ENCODE results near the gene GRIK2. TPM values are rescaled to one million over a fixed set of nuclear protein-coding genes. Genes with fewer than 3 reads are reported as not detected.
"Not testable (repeated sequence)": the region's sequence is repeated elsewhere in the genome, so short reads cannot be mapped to it uniquely, and the experiment has no call there.

The GRIK2 gene
- total RNA-seq, 1 donor from 2014 or later: 0.11 TPM

DNA sequence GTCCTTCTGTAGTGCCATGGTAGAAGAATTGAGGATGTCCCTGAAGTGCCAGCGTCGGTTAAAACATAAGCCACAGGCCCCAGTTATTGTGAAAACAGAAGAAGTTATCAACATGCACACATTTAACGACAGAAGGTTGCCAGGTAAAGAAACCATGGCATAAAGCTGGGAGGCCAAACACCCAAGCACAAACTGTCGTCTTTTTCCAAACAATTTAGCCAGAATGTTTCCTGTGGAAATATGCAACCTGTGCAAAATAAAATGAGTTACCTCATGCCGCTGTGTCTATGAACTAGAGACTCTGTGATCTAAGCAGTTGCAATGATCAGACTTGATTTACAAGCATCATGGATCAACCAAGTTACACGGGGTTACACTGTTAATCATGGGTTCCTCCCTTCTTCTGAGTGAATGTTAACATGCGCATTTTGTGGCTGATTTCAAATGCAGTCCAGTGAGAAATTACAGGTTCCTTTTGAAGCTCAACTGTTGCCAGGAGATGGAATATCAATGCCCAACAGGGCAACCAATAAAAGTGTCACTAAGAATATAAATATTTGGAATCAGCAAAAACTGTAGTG, 674.9 kb downstream of the GRIK2 start:
- intact Hi-C loops (cut with micrococcal nuclease): no loop called here
- H3K4me3 Mint-ChIP-seq: no peak overlapping the region
- H3K9me3 Mint-ChIP-seq: no peaks in the 10 kb centered on the region
- TF ChIP-seq, protein P1, sequence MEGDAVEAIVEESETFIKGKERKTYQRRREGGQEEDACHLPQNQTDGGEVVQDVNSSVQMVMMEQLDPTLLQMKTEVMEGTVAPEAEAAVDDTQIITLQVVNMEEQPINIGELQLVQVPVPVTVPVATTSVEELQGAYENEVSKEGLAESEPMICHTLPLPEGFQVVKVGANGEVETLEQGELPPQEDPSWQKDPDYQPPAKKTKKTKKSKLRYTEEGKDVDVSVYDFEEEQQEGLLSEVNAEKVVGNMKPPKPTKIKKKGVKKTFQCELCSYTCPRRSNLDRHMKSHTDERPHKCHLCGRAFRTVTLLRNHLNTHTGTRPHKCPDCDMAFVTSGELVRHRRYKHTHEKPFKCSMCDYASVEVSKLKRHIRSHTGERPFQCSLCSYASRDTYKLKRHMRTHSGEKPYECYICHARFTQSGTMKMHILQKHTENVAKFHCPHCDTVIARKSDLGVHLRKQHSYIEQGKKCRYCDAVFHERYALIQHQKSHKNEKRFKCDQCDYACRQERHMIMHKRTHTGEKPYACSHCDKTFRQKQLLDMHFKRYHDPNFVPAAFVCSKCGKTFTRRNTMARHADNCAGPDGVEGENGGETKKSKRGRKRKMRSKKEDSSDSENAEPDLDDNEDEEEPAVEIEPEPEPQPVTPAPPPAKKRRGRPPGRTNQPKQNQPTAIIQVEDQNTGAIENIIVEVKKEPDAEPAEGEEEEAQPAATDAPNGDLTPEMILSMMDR (IDR thresholded peaks at IDR 0.05): no peak
- DNase-seq (no peak), ATAC-seq (ENCODE audit: low read depth) (no peak)
- H3K27me3 Mint-ChIP-seq: no peaks in the 10 kb centered on the region
- H3K27ac Mint-ChIP-seq: no peak overlapping the region
- POLR2A ChIA-PET: no interaction called here
- no peaks in the 10 kb centered on the region for H3K4me1 Mint-ChIP-seq
- no peaks in the 10 kb centered on the region for H3K36me3 Mint-ChIP-seq (ENCODE audit: low read depth)
- CTCF ChIA-PET: no interaction called here

DNA sequence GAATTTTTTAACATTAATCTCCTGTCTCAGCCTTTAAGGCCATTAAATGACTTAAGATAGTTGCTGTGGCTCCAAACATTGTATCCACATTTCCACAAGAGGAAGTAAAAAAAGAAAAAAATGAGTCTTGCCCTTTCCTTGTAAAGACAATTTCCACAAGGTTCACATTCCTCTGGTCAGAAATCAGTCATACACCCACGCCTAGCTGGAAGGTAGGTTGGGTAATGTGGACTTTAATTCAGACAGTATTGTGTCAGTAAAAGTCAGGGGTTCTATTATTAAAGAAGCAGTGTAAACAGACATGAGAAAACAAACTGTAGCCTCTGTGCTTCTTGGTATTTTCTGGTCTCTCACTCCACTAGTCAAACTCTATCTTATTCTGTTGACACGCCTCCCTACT, 682.0 kb downstream of the GRIK2 start:
- TF ChIP-seq, protein P1 (IDR thresholded peaks at IDR 0.05): no peak
- H3K36me3 Mint-ChIP-seq (ENCODE audit: low read depth): no peaks in the 10 kb centered on the region

DNA sequence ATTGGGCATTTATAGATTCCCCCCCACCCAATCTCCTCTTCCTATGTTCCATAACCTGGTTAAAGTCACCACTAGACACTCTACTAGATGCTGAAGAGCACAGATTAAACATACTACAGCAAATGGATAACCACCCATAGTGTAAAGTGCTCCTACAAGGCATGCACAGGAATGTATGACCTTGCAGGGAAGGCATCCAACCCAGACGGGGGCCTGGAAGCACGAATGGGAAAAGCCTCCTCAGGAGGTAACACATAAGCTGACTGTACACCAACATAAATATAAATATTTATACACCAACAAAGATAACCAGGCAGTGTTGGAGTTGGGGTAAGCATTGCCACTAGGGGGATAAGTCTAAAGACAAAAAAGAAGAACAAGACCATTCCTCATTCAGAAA, 691.7 kb downstream of the GRIK2 start:
- Mint-ChIP-seq H3K9me3 (peaks cover 3% of the 10 kb centered on the region), H3K36me3 (ENCODE audit: low read depth) (no peaks in the 10 kb centered on the region), H3K27me3 (no peaks in the 10 kb centered on the region), H3K27ac (no peak overlapping the region), H3K4me1 (no peaks in the 10 kb centered on the region), H3K4me3 (no peak overlapping the region)
- TF ChIP-seq, protein P1 (IDR thresholded peaks at IDR 0.05): no peak
- DNase-seq (no peak), ATAC-seq (ENCODE audit: low read depth) (no peak)
- ChIA-PET POLR2A (no interaction called here), CTCF (no interaction called here)
- intact Hi-C loops (cut with micrococcal nuclease): no loop called here

More for the DNA sequence above, 682.0 kb downstream of the GRIK2 start:
- no peak overlapping the region for H3K4me3 Mint-ChIP-seq
- peaks cover 12% of the 10 kb centered on the region for H3K9me3 Mint-ChIP-seq
- no peaks in the 10 kb centered on the region for H3K4me1 Mint-ChIP-seq
- POLR2A ChIA-PET: no interaction called here
- DNase-seq: no peak
- CTCF ChIA-PET: no interaction called here
- intact Hi-C loops (cut with micrococcal nuclease): no loop called here
- H3K27me3 Mint-ChIP-seq: no peaks in the 10 kb centered on the region
- ATAC-seq (ENCODE audit: low read depth): no peak
- no peak overlapping the region for H3K27ac Mint-ChIP-seq

DNA sequence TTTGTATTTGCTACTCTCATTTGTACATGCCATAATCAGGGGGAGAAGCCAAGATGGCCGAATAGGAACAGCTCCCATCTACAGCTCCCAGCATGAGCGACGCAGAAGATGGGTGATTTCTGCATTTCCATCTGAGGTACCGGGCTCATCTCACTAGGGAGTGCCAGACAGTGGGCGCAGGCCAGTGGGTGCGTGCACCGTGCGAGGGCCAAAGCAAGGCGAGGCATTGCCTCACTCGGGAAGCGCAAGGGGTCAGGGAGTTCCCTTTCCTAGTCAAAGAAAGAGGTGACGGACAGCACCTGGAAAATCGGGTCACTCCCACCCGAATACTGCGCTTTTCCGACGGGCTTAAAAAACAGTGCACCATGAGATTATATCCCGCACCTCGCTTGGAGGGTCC, 694.7 kb downstream of the GRIK2 start:
- ATAC-seq (ENCODE audit: low read depth); DNase-seq; H3K27ac Mint-ChIP-seq; CTCF ChIA-PET; H3K36me3 Mint-ChIP-seq (ENCODE audit: low read depth); H3K4me3 Mint-ChIP-seq; H3K9me3 Mint-ChIP-seq; intact Hi-C loops (cut with micrococcal nuclease); POLR2A ChIA-PET; H3K4me1 Mint-ChIP-seq; H3K27me3 Mint-ChIP-seq: not testable (repeated sequence)

DNA sequence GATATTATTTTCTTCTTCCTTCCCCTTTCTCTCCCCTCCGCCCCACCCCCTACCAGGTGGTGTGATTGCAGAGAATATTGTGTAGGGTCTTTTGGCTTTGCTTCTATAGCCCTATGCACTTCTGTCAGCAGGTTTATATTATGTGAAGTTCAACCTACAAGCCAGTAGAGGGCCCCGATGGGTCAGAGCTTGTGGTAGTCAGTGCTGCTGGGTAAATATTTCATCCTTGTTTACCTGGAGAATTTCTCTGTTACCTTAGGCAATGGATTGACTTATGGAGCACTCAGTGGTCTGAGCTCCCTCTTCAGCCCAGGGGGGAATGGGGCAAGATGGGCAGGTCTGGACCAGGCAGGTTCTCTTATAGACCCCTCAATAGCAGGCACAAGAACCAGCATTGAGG, 720.9 kb downstream of the GRIK2 start:
- no peak for ATAC-seq (ENCODE audit: low read depth)
- Mint-ChIP-seq H3K27me3 (no peaks in the 10 kb centered on the region), H3K27ac (no peak overlapping the region), H3K4me1 (no peaks in the 10 kb centered on the region), H3K4me3 (no peak overlapping the region), H3K9me3 (peaks cover 13% of the 10 kb centered on the region), H3K36me3 (ENCODE audit: low read depth) (no peaks in the 10 kb centered on the region)
- intact Hi-C loops (cut with micrococcal nuclease): no loop called here
- ChIA-PET CTCF (no interaction called here), POLR2A (no interaction called here)
- TF ChIP-seq, protein P1 (IDR thresholded peaks at IDR 0.05): no peak
- DNase-seq: no peak

DNA sequence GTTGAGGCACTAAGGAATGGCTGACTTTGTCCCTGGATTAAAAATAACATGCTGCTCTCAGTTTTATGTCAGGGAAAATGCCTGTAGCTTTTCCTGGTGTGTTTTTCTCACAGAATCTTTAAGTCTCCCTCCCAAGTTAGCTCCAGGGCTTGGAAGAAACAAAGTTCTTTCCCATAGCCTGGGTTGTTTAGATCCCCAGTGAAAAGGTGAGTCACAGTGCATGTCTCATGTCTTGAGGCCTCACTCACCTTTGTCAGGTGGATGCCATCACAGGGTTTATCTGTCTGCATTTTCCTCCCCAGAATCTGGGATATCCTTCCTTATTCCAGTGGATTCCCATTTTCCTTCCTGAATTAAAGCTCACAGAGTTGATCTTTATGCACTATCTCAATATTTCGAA, 722.4 kb downstream of the GRIK2 start:
- CTCF ChIA-PET: no interaction called here
- TF ChIP-seq, protein P1 (IDR thresholded peaks at IDR 0.05): no peak
- Mint-ChIP-seq H3K4me3 (no peak overlapping the region), H3K36me3 (ENCODE audit: low read depth) (no peaks in the 10 kb centered on the region), H3K27me3 (no peaks in the 10 kb centered on the region), H3K27ac (no peak overlapping the region), H3K9me3 (peaks cover 10% of the 10 kb centered on the region), H3K4me1 (no peaks in the 10 kb centered on the region)
- POLR2A ChIA-PET: no interaction called here
- DNase-seq: no peak
- no peak for ATAC-seq (ENCODE audit: low read depth)
- intact Hi-C loops (cut with micrococcal nuclease): no loop called here
